ENCODE measurements around the gene C2CD2. TPM values are rescaled to one million over a fixed set of nuclear protein-coding genes. Genes with fewer than 3 reads are reported as not detected.

Gene C2CD2
- polyA plus RNA-seq, 1 of the 3 experiments (the other 2 are of a cell fraction) = 9.7 TPM

DNA sequence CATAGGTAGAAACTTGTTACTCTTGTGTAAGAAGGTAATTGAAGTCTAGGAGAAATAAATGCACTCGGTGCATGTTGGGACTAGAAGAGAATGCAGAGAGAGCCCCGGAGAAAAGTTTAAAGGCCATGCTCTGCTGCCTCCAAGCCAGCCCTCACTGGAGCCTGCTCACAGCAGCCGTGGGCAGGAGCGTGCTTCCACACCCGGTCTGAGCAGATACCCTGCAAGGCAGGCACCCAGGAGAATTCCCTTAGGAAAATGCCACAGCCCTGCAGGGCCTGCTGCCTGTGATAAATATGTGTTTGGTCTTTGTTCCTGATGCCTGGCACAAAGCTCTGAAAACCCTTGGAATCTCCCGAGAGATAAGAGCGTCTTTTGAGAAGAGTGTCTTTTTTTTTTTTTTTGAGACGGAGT, 22.8 kb downstream of the C2CD2 start:
- Histone ChIP-seq H3K27ac (ENCODE audit: low read depth in 2 of 2, low read length in 1 of 2) (no peak overlapping the region), H3K4me1 (ENCODE audit: control insufficient read depth in 1 of 2, insufficient read depth in 2 of 2, low read depth in 1 of 2, low read length in 1 of 2) (peaks cover 7 to 13% of the 10 kb centered on the region in 2 experiments; a peak in 2 of 4 replicates), H3K9me2 (no peaks in the 10 kb centered on the region), H3K79me2 (ENCODE audit: insufficient read depth) (peaks cover 2% of the 10 kb centered on the region), H2AFZ (ENCODE audit: low read depth) (no peak overlapping the region), H3F3A (replicated peaks; ENCODE audit: insufficient read depth) (peaks cover 2% of the 10 kb centered on the region), H3K27me3 (ENCODE audit: insufficient read depth) (no peaks in the 10 kb centered on the region), H3K36me3 (replicated peaks in 1 of 2; ENCODE audit: control insufficient read depth in 1 of 2, insufficient read depth in 2 of 2, low read length in 1 of 2) (no peaks in the 10 kb centered on the region), H4K20me1 (ENCODE audit: insufficient read depth) (no peaks in the 10 kb centered on the region), H3K9me3 (no peaks in the 10 kb centered on the region), H3K4me2 (no peak overlapping the region), H3K9ac (no peak overlapping the region), H3K4me3 (ENCODE audit: low read depth in 2 of 2, low read length in 1 of 2) (no peak overlapping the region)
- WGBS (ENCODE audit: low lambda C conversion rate) = 91% methylated on average over 5 of the region's 8 CpGs
- ChIA-PET CTCF (no interaction called here), POLR2A (no interaction called here)
- DNase-seq = no peak
- TF ChIP-seq, protein P1, sequence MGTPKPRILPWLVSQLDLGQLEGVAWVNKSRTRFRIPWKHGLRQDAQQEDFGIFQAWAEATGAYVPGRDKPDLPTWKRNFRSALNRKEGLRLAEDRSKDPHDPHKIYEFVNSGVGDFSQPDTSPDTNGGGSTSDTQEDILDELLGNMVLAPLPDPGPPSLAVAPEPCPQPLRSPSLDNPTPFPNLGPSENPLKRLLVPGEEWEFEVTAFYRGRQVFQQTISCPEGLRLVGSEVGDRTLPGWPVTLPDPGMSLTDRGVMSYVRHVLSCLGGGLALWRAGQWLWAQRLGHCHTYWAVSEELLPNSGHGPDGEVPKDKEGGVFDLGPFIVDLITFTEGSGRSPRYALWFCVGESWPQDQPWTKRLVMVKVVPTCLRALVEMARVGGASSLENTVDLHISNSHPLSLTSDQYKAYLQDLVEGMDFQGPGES (IDR thresholded peaks at IDR 0.05; ENCODE audit: low read depth, low read length) = no peak
- TF ChIP-seq NFIC (IDR thresholded peaks at IDR 0.05; ENCODE audit: borderline replicate concordance) = no peak
- TF ChIP-seq MEF2A (IDR thresholded peaks at IDR 0.05; ENCODE audit: borderline replicate concordance, low read depth) = no peak
- TF ChIP-seq RCOR1 (IDR thresholded peaks at IDR 0.05; ENCODE audit: low read length) = no peak
- no peak for TF ChIP-seq RFX5 (IDR thresholded peaks at IDR 0.05; ENCODE audit: low read length)
- no peak for TF ChIP-seq MXI1 (IDR thresholded peaks at IDR 0.05; ENCODE audit: low read depth, low read length)
- no peak for TF ChIP-seq RAD21 (IDR thresholded peaks at IDR 0.05; ENCODE audit: low read length)

DNA sequence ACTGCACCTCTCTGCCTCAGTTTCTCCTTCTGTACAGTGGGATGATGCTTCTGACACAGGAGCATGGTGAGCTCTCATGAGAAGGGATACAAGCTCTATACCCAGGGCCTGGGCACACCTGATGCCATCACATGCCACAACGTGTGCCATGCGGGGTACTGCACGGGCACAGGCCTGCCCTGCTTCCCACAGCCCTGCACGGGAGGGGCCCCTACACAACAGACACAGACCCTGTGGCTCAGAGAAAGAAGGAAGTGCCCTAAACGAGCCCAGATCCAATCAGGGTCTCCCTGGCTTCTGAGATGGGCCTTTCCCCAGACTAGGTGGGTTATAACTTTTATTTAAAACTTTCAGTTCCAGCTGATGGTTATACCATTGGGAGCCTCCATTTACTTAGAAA, 24.6 kb downstream of the C2CD2 start:
- H3K4me3 ChIP-seq (ENCODE audit: low read depth in 2 of 2, low read length in 1 of 2) = no peak overlapping the region
- DNase-seq = no peak
- no peaks in the 10 kb centered on the region for H3K9me3 ChIP-seq
- peaks cover 6% of the 10 kb centered on the region; the same call in 1 of the 2 replicates for H3K79me2 ChIP-seq (ENCODE audit: insufficient read depth)
- no peak overlapping the region for H3K9ac ChIP-seq
- no peaks in the 10 kb centered on the region for H3K27me3 ChIP-seq (ENCODE audit: insufficient read depth)
- H4K20me1 ChIP-seq (ENCODE audit: insufficient read depth) = no peaks in the 10 kb centered on the region
- ChIA-PET CTCF (interaction anchor here (0.9 to 1.0 kb wide), 2 partner anchors 46 to 65 kb away, joined by 3 read pairs; no protein-coding TSS in a partner anchor), POLR2A (no interaction called here)
- no peak overlapping the region for H3K4me2 ChIP-seq
- H3K9me2 ChIP-seq = no peaks in the 10 kb centered on the region
- TF ChIP-seq CHD2 (IDR thresholded peaks at IDR 0.05; ENCODE audit: low read length, partially characterized antibody) = no peak
- no peak for TF ChIP-seq TAF1 (IDR thresholded peaks at IDR 0.05; ENCODE audit: borderline replicate concordance, low read depth, low read length)
- TF ChIP-seq, protein P2, sequence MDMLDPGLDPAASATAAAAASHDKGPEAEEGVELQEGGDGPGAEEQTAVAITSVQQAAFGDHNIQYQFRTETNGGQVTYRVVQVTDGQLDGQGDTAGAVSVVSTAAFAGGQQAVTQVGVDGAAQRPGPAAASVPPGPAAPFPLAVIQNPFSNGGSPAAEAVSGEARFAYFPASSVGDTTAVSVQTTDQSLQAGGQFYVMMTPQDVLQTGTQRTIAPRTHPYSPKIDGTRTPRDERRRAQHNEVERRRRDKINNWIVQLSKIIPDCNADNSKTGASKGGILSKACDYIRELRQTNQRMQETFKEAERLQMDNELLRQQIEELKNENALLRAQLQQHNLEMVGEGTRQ (IDR thresholded peaks at IDR 0.05; ENCODE audit: borderline replicate concordance, low read depth, low read length) = no peak
- TF ChIP-seq, protein P3, sequence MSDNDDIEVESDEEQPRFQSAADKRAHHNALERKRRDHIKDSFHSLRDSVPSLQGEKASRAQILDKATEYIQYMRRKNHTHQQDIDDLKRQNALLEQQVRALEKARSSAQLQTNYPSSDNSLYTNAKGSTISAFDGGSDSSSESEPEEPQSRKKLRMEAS (IDR thresholded peaks at IDR 0.05; ENCODE audit: low read depth) = no peak
- no peak for TF ChIP-seq EZH2phosphoT487 (IDR thresholded peaks at IDR 0.05; ENCODE audit: borderline replicate concordance, low read depth)
- no peak for TF ChIP-seq MXI1 (IDR thresholded peaks at IDR 0.05; ENCODE audit: low read depth, low read length)
- TF ChIP-seq FOXM1 (IDR thresholded peaks at IDR 0.05; ENCODE audit: low read depth) = no peak
- TF ChIP-seq YY1 (IDR thresholded peaks at IDR 0.05; ENCODE audit: low read depth) = no peak
- no peak for TF ChIP-seq TEAD4 (IDR thresholded peaks at IDR 0.05; ENCODE audit: borderline replicate concordance, insufficient read depth)
- 68% methylated on average over 2 of the region's 5 CpGs for WGBS (ENCODE audit: low lambda C conversion rate)
- H3F3A ChIP-seq (replicated peaks; ENCODE audit: insufficient read depth) = peaks cover 2% of the 10 kb centered on the region
- no peaks in the 10 kb centered on the region for H3K36me3 ChIP-seq (replicated peaks in 1 of 2; ENCODE audit: control insufficient read depth in 1 of 2, insufficient read depth in 2 of 2, low read length in 1 of 2)
- H3K27ac ChIP-seq (ENCODE audit: low read depth in 2 of 2, low read length in 1 of 2) = no peak overlapping the region
- no peak overlapping the region for H2AFZ ChIP-seq (ENCODE audit: low read depth)
- peaks cover 10 to 13% of the 10 kb centered on the region in 2 experiments; a peak in 2 of 4 replicates for H3K4me1 ChIP-seq (ENCODE audit: control insufficient read depth in 1 of 2, insufficient read depth in 2 of 2, low read depth in 1 of 2, low read length in 1 of 2)
